Stimulated activated CD8-positive, alpha-beta memory T cell treated with anti-CD3 and anti-CD28 coated beads, Interleukin-12 subunit alpha, Interleukin-12 subunit beta, amount 100 ng/mL, for 4 hours (primary cell): Measurements from ENCODE around the gene PROK1.
A peak's percentile ranks its signal among the peaks of the same experiment; 100 is the strongest.

ENCODE experiments used
- DNase-seq: peaks from one replicate; pipeline ENCODE4 v3.0.0-alpha.2; 2020; ENCODE audit warnings: low read depth

Gene PROK1

GRCh38 chr1:110488867-110489266, 37.9 kb downstream of the PROK1 start:
- no peak for DNase-seq

- no peak for DNase-seq
These were observed 38.5 kb downstream of the PROK1 start for GRCh38 chr1:110489406-110489805.

- DNase-seq, result no peak
These were observed 39.1 kb downstream of the PROK1 start for GRCh38 chr1:110489973-110490542.

- no peak for DNase-seq
These were observed 40.0 kb downstream of the PROK1 start for GRCh38 chr1:110490791-110491451.

- DNase-seq, result no peak
These were observed 41.6 kb downstream of the PROK1 start for GRCh38 chr1:110492573-110492972.

GRCh38 chr1:110493059-110493699, 42.2 kb downstream of the PROK1 start:
- no peak for DNase-seq

GRCh38 chr1:110494036-110494435, 43.1 kb downstream of the PROK1 start:
- no peak for DNase-seq

GRCh38 chr1:110494522-110495406, 43.8 kb downstream of the PROK1 start:
- no peak for DNase-seq

- DNase-seq, result peak; percentile 42
These were observed 45.1 kb downstream of the PROK1 start for GRCh38 chr1:110495926-110496600.

GRCh38 chr1:110498270-110498669, 47.3 kb downstream of the PROK1 start:
- no peak for DNase-seq

GRCh38 chr1:110501488-110502132, 50.7 kb downstream of the PROK1 start:
- no peak for DNase-seq

GRCh38 chr1:110502402-110503151, 51.6 kb downstream of the PROK1 start:
- DNase-seq, result no peak

- no peak for DNase-seq
These were observed 52.5 kb downstream of the PROK1 start for GRCh38 chr1:110503471-110503870.

- DNase-seq, result no peak
These were observed 53.3 kb downstream of the PROK1 start for GRCh38 chr1:110504226-110504625.

GRCh38 chr1:110505596-110505995, 54.6 kb downstream of the PROK1 start:
- no peak for DNase-seq

GRCh38 chr1:110506541-110506940, 55.6 kb downstream of the PROK1 start:
- no peak for DNase-seq
